ENCODE data around the gene PAOX. TPM values are rescaled to one million over a fixed set of nuclear protein-coding genes. Genes with fewer than 3 reads are reported as not detected.

PAOX gene
- total and polyA plus RNA-seq, 2 of the 13 experiments (the other 11 are each of a cell fraction or from before 2014, with no cell fraction given), result 0.49 to 0.77 TPM

- no peak for TF ChIP-seq ZNF597 (CRISPR knock-in tag; IDR thresholded peaks at IDR 0.05)
- no peak for TF ChIP-seq ZSCAN5A (CRISPR knock-in tag; IDR thresholded peaks at IDR 0.05; ENCODE audit: borderline replicate concordance)
- no peak for TF ChIP-seq PHF5A (CRISPR knock-in tag; IDR thresholded peaks at IDR 0.05; ENCODE audit: low read depth, unreplicated experiment)
- no peak for TF ChIP-seq SMARCE1 (IDR thresholded peaks at IDR 0.05; ENCODE audit: borderline replicate concordance)
- no peak for TF ChIP-seq TGIF2 (CRISPR knock-in tag; IDR thresholded peaks at IDR 0.05)
- no peak for TF ChIP-seq ZNF260 (CRISPR knock-in tag; IDR thresholded peaks at IDR 0.05; ENCODE audit: borderline replicate concordance, low read depth)
- TF ChIP-seq ZBTB8A (CRISPR knock-in tag; IDR thresholded peaks at IDR 0.05; ENCODE audit: borderline replicate concordance, low read depth), result no peak
- TF ChIP-seq ZNF124 (CRISPR knock-in tag; IDR thresholded peaks at IDR 0.05), result no peak
- TF ChIP-seq ZSCAN21 (CRISPR knock-in tag; IDR thresholded peaks at IDR 0.05; ENCODE audit: borderline replicate concordance), result 0 out of 2 replicates have a peak, but pooled peaks have one; percentile 9
- no peak for TF ChIP-seq EEA1 (CRISPR knock-in tag; IDR thresholded peaks at IDR 0.05; ENCODE audit: borderline replicate concordance)
- no peak for TF ChIP-seq ZNF17 (CRISPR knock-in tag; IDR thresholded peaks at IDR 0.05)
- no peak for TF ChIP-seq ATF6 (CRISPR knock-in tag; conservative IDR thresholded peaks at IDR 0.05)
- no peak for TF ChIP-seq RFX5 (IDR thresholded peaks at IDR 0.05; ENCODE audit: low read depth, low read length)
- TF ChIP-seq MTA3 (CRISPR knock-in tag; IDR thresholded peaks at IDR 0.05), result no peak
- no peak for TF ChIP-seq ETV5 (CRISPR knock-in tag; IDR thresholded peaks at IDR 0.05; ENCODE audit: borderline replicate concordance)
- no peak for TF ChIP-seq NFYB (CRISPR knock-in tag; IDR thresholded peaks at IDR 0.05)
- no peak for TF ChIP-seq ZFP90 (CRISPR knock-in tag; IDR thresholded peaks at IDR 0.05; ENCODE audit: borderline replicate concordance)
- 0 out of 2 replicates have a peak, but pooled peaks have one; percentile 20 for TF ChIP-seq THAP11 (CRISPR knock-in tag; IDR thresholded peaks at IDR 0.05)
- no peak for TF ChIP-seq MXD4 (CRISPR knock-in tag; IDR thresholded peaks at IDR 0.05)
- peak; percentile 54 for TF ChIP-seq HDAC1 (CRISPR knock-in tag; IDR thresholded peaks at IDR 0.05)
- no peak for TF ChIP-seq ZNF850 (CRISPR knock-in tag; conservative IDR thresholded peaks at IDR 0.05)
- TF ChIP-seq, protein P1, sequence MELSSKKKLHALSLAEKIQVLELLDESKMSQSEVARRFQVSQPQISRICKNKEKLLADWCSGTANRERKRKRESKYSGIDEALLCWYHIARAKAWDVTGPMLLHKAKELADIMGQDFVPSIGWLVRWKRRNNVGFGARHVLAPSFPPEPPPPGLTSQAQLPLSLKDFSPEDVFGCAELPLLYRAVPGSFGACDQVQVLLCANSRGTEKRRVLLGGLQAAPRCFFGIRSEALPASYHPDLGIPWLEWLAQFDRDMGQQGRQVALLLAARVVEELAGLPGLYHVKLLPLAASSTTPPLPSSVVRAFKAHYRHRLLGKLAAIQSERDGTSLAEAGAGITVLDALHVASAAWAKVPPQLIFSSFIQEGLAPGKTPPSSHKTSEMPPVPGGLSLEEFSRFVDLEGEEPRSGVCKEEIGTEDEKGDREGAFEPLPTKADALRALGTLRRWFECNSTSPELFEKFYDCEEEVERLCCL (CRISPR knock-in tag; IDR thresholded peaks at IDR 0.05; ENCODE audit: borderline replicate concordance), result no peak
- no peak for TF ChIP-seq DNMT3B (CRISPR knock-in tag; conservative IDR thresholded peaks at IDR 0.05)
- TF ChIP-seq ZMYM2 (CRISPR knock-in tag; IDR thresholded peaks at IDR 0.05), result no peak
- no peak for TF ChIP-seq HES4 (CRISPR knock-in tag; IDR thresholded peaks at IDR 0.05; ENCODE audit: borderline replicate concordance)
- TF ChIP-seq MBD4 (IDR thresholded peaks at IDR 0.05; ENCODE audit: borderline replicate concordance, low read length), result no peak
Observed at GRCh38 chr10:133347710-133348517, 31.1 kb upstream of the PAOX start (continued).

Measured in HepG2 (cell line).